Left renal cortex interstitium (tissue), 4 donors: Measurements from ENCODE around the gene TSPO2. TPM values are rescaled to one million over a fixed set of nuclear protein-coding genes. Genes with fewer than 3 reads are reported as not detected.
A peak's percentile ranks its signal among the peaks of the same experiment; 100 is the strongest.

ENCODE experiments used
- DNase-seq, 4 donors: peaks; one replicate each; pipeline ENCODE4 v3.0.0-alpha.2; 2013; ENCODE audit warnings: low read depth in 4 of 4, low spot score in 2 of 4, missing footprints in 1 of 4
- polyA plus RNA-seq, 4 donors: library from polyadenylated mRNA; unstranded; fragments of 120-200 nt; gene quantifications; one replicate each; pipeline ENCODE4 v1.2.1, GENCODE V29; 2013; ENCODE audit not compliant: insufficient read length in 4 of 4

TSPO2 gene
- polyA plus RNA-seq, 4 donors = 0.57 to 0.88 (median 0.72) TPM

DNA sequence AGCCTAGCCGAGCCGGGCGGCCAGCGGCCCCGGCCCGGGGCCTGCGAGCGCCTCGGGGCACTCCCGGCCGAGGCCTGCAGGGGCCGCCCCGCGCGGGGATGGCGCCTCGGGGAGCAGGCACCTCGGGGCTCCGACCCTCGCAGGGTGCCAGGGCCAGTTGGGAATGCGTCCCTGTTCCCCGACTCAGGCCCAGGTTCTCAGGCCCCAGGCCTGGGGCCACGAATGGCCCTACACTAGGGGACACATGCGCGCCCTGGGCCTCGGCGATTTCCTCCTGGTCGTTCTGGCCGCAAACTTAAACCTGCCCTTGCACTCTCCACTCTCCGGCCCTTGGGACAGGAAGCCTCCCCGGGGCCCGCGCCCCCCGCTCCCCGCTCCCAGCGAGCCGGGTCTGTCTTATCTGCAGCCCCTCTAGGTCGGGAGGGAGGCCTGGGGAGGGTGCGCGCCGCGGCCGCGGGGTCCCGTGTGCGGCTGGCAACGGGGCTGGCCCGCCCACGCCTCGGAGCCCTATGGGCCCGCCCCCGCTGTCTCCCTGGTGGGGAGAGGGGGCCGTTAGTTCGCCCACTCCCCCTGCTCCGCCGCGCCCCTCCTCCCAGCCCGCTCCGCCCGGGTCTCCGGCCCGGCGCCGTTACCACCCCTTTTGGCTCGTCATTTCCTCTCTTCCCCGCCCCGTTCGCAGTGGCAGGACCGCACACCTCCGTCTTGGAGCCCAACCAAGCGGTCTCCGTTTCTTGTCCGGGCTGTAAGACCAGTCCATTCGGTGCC, 31.1 kb downstream of the TSPO2 start:
- peak in 3 of 4 donors; percentile 70 to 82 (median 76) for DNase-seq

DNA sequence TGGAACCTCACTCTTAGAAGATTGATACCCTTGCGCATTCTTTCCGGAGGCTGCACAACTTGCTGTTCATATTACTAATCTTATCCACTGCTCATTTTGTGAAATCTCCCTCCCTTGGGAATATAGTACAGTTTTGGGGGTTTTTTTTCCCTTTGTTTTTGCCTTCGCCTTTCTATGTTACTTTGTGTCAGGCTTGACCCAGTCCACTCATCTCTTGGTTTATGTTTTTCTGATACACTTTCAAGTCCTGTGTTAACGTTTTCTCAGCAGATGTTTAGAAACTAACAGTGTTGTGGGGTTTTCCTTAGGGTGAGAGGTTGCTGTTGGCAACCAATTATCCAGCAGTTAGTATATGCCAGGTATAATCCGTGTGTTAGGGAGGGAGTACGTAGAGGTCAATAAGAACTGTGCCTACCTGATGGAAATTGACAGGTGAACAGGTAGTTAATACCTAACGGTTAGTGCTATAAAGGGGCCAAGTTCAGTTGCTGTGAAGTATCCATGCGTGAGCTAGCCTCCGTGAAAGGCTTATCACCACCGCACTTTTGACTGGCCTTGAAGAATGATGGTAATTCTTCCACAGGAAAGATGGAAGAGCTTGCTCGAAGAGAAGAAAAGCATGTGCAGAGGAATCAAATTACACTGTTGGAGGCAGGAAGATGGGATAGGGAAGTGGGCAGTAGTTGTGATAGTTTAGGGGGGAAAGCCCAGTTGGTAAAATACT, 31.9 kb downstream of the TSPO2 start:
- DNase-seq = no peak

- DNase-seq = no peak
Measured at GRCh38 chr6:41074692-41075436, 32.6 kb downstream of the TSPO2 start.

- DNase-seq = no peak
Measured at GRCh38 chr6:41075651-41076626, 33.7 kb downstream of the TSPO2 start.

- no peak for DNase-seq
Measured at GRCh38 chr6:41077536-41077935, 35.3 kb downstream of the TSPO2 start.

- no peak for DNase-seq
Measured at GRCh38 chr6:41078101-41078500, 35.8 kb downstream of the TSPO2 start.

- no peak for DNase-seq
Measured at GRCh38 chr6:41079080-41079479, 36.8 kb downstream of the TSPO2 start.

DNA sequence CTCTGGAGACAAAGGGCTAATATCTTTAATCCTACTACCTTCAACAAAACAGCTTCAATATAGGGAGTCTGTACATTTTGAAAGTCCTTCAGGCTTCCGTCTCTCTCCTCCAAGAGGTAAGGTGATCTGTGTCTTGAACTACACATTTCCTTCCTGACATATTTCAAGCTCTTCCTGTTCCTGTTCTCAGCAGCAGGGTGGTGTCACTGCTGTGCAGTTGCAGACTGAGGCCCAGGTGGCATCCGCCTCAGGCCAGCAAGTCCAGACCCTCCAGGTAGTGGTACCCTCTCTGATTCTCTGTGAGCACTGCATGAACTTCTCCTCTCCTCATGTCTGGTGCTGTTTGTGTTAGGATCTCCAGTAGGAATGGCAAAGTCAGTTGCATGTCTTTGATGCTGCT, 38.4 kb downstream of the TSPO2 start:
- no peak for DNase-seq

GRCh38 chr6:41083072-41083471, 40.8 kb downstream of the TSPO2 start:
- no peak for DNase-seq

GRCh38 chr6:41085182-41085581, 42.9 kb downstream of the TSPO2 start:
- no peak for DNase-seq

- no peak for DNase-seq
Measured at GRCh38 chr6:41088451-41088850, 46.2 kb downstream of the TSPO2 start.

DNA sequence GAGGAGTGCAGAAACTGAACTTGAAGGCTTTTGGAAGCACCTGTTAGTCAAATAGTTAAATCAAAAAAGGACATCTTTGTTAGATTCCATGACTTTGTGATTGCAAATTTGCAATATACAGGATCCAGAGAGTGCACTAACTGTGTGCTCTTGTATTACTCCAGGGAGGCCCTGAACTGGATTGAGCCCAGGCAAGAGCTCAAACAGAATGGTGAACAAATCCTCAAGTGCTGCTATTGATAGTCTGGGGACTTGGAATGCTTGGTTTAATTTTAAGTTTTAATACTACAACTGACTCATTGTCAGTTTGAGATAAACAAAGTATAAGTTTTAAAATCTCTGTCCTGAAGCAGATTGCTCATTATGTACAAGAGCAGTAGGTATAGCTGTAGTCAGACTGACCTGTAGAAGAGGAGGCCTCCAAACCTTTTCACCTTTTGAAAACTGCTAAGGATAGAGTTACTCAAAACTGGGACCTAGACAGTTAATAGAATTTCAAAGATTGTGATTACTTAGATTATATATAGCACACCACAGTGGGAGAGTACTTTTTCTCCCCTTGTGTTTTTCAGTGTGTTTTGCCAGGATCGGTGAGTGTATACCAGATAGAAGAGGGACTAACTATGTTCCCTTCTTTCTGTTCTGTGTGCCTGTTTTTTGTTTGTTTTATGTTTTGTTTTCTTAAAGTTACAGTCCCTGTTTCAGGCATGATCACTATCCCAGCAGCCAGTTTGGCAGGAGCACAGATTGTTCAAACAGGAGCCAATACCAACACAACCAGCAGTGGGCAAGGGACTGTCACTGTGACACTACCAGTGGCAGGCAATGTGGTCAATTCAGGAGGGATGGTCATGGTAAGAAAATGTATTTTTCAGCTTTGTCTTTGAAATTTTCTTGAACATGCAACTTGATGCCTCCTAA, 48.8 kb downstream of the TSPO2 start:
- no peak for DNase-seq

GRCh38 chr6:41092421-41093140, 50.3 kb downstream of the TSPO2 start:
- DNase-seq = no peak

- no peak for DNase-seq
Measured at GRCh38 chr6:41093729-41094128, 51.5 kb downstream of the TSPO2 start.
